GM19240 (cell line): Measurements from ENCODE around the gene SYNJ2BP.
"Not testable (repeated sequence)": the region's sequence is repeated elsewhere in the genome, so short reads cannot be mapped to it uniquely, and the experiment has no call there.

ENCODE experiments used
- DNase-seq: peaks from one replicate; pipeline ENCODE4 v3.0.0; 2011; ENCODE audit warnings: low spot score; ENCODE audit not compliant: insufficient read length

SYNJ2BP gene, protein sequence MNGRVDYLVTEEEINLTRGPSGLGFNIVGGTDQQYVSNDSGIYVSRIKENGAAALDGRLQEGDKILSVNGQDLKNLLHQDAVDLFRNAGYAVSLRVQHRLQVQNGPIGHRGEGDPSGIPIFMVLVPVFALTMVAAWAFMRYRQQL

GRCh38 chr14:70416725-70417349 lies at the start of gene SYNJ2BP:
Gene SYNJ2BP, minus strand, starts transcription at chr14:70417090. Its CDS starts 127 bp downstream, at chr14:70416963.
- peak; percentile 63 for DNase-seq

- DNase-seq = no peak
Observed at GRCh38 chr14:70454731-70455130, 37.8 kb upstream of the SYNJ2BP start.

DNA sequence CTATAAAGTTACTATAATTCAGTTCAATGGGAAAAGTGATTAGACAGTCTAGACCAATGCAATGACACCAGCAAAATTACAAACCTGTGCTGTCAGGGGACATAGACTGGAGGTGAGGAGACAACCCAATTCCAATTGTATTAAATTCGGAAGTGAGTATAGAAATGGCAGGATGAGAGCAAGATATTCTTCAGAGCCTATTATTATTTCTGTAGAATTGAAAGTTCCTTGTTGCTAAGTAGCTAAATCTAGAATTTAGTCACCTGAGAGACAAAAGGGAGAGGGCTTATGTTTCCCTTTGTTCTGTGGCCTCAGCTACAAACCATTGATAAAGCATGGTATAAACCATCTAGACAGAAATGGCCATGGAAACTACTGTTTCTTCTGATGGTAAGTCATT lies 35.0 kb upstream of the SYNJ2BP start, which contains the start of gene ADAM21:
TSS of gene ADAM21 (plus strand) at position 301 of the 400 bp plus-strand sequence. CDS start 5,326 bp downstream, outside the sequence.
- DNase-seq = no peak

DNA sequence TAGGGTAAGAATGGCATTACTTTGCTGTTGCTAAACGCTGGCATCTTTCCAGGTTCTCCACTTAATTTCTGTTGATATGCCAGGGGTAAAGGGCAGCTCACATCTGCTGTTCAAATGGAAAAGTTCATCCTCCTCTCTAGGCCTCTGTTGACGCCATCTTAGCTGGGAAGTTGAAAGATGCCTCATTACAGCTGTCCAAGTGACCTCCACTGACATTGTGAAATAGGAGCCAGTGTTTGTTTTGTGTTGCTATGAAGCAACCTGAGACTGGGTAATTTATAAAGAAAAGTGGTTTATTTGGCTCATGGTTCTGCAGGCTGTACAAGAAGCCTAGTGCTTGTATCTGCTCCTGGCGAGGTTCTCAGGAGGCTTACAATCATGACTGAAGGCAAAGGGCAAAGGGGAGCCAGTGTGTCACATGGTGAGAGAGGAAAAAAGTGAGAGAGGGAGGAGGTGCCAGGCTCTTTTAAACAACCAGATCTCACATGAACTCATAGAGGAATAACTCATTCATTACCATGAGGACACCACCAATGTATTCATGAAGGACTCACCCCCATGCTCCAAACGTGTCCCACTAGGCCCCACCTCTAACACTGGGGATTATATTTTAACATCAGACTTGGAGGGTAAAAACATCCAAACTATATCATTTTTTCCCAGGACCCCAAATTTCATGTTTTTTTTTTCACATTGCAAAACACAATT lies 31.9 kb upstream of the SYNJ2BP start:
- DNase-seq = no peak

DNA sequence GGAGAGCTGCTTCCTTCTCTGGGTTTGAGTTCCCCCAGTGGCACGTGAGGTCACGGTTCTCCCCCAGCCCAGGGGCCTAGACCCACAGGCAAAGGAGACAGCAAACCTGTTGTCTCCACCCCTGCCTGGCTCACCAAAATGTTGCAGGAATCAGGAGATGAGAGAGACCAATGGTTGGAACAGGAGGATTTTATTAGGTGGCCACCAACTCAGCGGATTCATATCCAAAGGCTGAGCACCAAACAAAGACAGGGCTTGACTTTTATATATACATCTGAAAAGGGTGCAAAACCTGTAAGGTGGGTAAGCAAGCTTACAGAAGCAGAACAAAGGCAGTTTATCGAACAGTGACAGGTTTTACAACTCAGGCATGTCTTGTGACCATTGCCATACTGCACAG lies 25.9 kb upstream of the SYNJ2BP start:
- no peak for DNase-seq

- DNase-seq = no peak
Observed at GRCh38 chr14:70441641-70442040, 24.8 kb upstream of the SYNJ2BP start.

DNA sequence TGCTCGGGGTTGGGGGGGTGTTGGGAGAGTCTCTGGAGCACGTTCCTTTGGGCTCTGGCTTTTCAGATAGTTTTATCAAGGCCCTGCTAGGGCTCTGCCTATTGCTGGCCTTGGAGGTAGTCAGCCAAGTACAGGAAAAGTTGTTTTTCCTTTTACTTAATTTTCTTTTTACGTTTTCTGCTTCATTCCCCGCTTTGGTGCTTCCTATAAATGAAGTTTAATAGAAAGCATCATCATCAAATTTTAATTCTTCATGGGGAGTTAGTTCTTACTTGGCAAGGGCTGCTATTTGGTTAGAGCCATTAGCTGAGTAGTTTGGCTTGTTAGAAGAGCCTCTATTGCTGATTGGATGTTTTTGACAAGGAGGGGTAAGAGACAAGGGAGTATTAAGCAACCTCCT lies 20.0 kb upstream of the SYNJ2BP start:
- no peak for DNase-seq

DNA sequence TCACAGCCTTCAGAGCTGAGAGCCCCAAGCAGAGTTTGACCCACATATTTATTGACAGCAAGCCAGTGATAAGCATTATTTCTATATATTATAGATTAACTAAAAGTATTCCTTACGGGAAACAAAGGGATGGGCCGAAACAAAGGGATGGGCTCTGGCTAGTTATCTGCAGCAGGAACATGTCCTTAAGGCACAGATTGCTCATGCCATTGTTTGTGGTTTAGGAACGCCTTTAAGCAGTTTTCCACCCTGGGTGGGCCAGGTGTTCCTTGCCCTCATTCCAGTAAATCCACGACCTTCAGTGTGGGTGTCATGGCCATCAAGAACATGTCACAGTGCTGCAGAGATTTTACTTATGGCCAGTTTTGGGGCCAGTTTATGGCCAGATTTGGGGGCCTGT lies 9.7 kb upstream of the SYNJ2BP start:
- not testable (repeated sequence) for DNase-seq

DNA sequence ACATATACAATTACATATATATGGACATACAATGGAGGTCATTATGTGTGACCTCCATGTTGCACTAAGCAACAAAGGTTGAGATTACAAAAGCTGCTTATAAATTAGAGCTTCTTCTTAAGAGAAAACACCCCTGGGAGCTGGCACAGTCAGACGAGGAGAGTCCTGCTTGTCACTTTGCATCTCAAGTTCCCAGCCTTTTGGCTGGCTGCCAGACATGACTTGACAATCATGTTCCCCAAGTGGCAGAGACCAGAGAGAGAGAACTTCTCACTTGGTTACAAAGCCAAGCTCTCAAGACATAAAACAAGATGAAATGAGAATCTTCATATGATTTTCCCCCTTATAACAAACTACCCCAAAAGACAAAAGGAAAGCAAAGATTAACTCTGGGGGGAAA lies 8.5 kb upstream of the SYNJ2BP start:
- DNase-seq = no peak

DNA sequence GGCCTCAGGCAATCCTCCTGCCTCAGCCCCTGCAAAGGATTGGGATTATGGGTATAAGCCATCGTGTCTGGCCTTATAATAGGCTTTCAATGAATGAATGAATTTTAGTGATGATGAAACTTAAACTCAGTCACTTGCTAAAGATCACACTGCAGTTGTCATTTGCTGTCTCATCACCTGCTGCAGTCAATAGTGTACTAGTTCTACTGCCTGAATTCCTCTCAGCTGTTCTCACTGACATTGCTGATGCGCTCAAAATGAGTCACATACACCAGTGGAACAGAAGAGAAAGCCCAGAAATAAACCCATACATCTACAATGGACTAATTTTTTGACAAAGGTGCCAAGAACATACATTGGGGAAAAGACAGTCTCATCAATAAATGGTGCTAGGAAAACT lies 5.6 kb upstream of the SYNJ2BP start:
- DNase-seq = no peak

- DNase-seq = not testable (repeated sequence)
Observed at GRCh38 chr14:70419270-70419931, 2.5 kb upstream of the SYNJ2BP start.

- DNase-seq = no peak
Observed at GRCh38 chr14:70416338-70416724, 559 bp downstream of the SYNJ2BP start.

- no peak for DNase-seq
Observed at GRCh38 chr14:70415788-70416187, 1.1 kb downstream of the SYNJ2BP start.

- DNase-seq = no peak
Observed at GRCh38 chr14:70407621-70408020, 9.3 kb downstream of the SYNJ2BP start.

DNA sequence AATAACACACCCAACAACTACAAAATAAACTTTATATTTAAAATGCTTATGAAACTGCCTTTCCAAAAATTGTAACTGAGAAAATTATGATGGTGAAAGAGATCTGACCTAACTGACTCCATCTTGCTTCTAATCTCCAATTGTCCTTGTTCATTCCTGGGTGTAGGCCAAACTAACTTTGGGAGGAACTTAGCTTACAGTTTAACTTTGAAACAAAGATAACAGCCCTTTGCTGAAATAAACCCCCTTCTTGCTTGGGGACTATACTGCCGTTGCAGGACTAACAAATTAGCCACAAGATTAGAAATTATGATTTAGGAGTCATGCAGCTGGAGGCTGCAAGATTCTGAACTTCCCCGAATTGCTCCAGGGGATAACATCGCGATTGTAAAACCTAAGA lies 10.7 kb downstream of the SYNJ2BP start:
- DNase-seq = not testable (repeated sequence)

DNA sequence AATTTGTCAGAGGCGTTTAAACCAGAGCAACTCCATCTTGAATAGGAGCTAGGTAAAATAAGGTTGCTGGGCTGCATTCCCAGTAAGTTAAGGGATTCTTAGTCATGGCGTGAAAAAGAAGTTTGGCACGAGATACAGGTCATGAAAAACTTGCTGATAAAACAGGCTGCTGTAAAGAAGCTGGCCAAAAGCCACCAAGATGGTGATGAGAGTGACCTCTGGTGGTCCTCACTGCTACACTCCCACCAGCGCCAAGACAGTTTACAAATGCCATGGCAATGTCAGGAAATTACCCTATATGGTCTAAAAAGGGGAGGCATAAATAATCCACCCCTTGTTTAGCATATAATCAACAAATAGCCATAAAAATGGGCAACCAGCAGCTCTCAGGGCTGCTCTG lies 13.6 kb downstream of the SYNJ2BP start:
- not testable (repeated sequence) for DNase-seq

- DNase-seq = no peak
Observed at GRCh38 chr14:70401643-70402042, 15.2 kb downstream of the SYNJ2BP start.

- no peak for DNase-seq
Observed at GRCh38 chr14:70398706-70399431, 18.0 kb downstream of the SYNJ2BP start.

- no peak for DNase-seq
Observed at GRCh38 chr14:70398280-70398679, 18.6 kb downstream of the SYNJ2BP start.

DNA sequence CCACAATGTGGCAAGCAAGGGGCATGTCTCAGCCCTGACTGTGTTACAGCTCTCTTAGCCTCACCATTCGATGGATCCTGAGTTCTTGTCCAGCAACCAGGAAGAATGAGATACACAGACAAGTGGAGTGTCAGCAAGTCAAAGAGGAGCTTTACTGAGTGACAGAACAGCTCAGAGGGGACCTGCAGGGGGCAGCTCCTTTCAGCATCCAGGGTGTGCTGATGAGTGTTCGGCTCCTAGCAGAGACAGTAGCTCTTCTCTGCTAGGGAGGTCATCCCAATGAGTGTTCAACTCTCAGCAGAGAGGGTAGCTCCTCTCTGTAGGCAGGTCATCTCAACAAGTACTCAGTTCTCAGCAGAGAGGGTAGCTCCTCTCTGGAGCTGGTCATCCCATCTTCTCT lies 19.1 kb downstream of the SYNJ2BP start:
- DNase-seq = no peak

GRCh38 chr14:70394674-70395306 lies 22.1 kb downstream of the SYNJ2BP start:
- no peak for DNase-seq
